Measurements from ENCODE around the gene LCE3B.
"Not testable (repeated sequence)": the region's sequence is repeated elsewhere in the genome, so short reads cannot be mapped to it uniquely, and the experiment has no call there.

- TF ChIP-seq POLR2AphosphoS5 (IDR thresholded peaks at IDR 0.05; ENCODE audit: low read depth, low read length); EP300 (IDR thresholded peaks at IDR 0.05; ENCODE audit: borderline replicate concordance in 1 of 2, low read depth in 1 of 2, low read length in 1 of 2); CTCF (IDR thresholded peaks at IDR 0.05): not testable (repeated sequence)
- TF ChIP-seq, protein P1, sequence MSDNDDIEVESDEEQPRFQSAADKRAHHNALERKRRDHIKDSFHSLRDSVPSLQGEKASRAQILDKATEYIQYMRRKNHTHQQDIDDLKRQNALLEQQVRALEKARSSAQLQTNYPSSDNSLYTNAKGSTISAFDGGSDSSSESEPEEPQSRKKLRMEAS (IDR thresholded peaks at IDR 0.05; ENCODE audit: low read depth): not testable (repeated sequence)
Observed at GRCh38 chr1:152579526-152579925, 34.1 kb upstream of the LCE3B start.

All from SK-N-SH (cell line).